ENCODE data around the gene HRH1. TPM values are rescaled to one million over a fixed set of nuclear protein-coding genes. Genes with fewer than 3 reads are reported as not detected.

Gene HRH1
- total and polyA plus RNA-seq, 11 donors, result 0.40 to 4.3 (median 1.3) TPM

DNA sequence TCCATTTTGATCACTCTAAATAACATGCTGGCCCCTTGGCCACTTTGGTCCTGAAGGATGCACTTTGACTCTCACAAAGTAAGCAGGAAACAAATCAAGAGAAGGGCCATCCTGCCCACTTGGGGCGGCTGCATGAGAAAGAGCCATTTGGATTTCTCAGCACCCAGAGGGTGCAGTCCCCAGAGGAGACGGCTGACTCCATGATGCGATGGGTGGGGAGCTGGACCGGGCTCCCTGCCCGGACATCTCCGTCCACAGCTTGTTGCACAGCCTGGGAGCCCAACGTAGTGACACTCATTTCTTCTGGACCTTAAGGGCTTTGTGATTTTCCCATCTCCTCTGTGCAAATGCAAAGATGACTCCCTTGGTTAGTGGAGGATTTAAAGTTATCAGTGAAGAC lies 4.0 kb upstream of the HRH1 start:
- Histone ChIP-seq H3K27me3 (peaks cover 0 to 20% (median 8%) of the 10 kb centered on the region in 9 donors), H3K9me3 (no peaks in the 10 kb centered on the region), H3K27ac (peak overlapping the region in 1 of 12 donors; percentile 24), H3K4me3 (no peak overlapping the region), H3K36me3 (no peaks in the 10 kb centered on the region), H3K4me1 (peaks cover 0 to 38% (median 7%) of the 10 kb centered on the region in 12 donors)
- 57 to 74% (median 72%) methylated on average over 7 of the region's 7 CpGs for WGBS, 4 donors
- intact Hi-C loops (cut with DNase I), result loop anchor here in 5 of 10 donors (5.0 to 10.0 kb wide), 2 partner anchors 57 to 185 kb away; no protein-coding TSS in a partner anchor
- TF ChIP-seq, protein P1, sequence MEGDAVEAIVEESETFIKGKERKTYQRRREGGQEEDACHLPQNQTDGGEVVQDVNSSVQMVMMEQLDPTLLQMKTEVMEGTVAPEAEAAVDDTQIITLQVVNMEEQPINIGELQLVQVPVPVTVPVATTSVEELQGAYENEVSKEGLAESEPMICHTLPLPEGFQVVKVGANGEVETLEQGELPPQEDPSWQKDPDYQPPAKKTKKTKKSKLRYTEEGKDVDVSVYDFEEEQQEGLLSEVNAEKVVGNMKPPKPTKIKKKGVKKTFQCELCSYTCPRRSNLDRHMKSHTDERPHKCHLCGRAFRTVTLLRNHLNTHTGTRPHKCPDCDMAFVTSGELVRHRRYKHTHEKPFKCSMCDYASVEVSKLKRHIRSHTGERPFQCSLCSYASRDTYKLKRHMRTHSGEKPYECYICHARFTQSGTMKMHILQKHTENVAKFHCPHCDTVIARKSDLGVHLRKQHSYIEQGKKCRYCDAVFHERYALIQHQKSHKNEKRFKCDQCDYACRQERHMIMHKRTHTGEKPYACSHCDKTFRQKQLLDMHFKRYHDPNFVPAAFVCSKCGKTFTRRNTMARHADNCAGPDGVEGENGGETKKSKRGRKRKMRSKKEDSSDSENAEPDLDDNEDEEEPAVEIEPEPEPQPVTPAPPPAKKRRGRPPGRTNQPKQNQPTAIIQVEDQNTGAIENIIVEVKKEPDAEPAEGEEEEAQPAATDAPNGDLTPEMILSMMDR (IDR thresholded peaks at IDR 0.05), result no peak
- TF ChIP-seq POLR2A (IDR thresholded peaks at IDR 0.05), result no peak
- DNase-seq, result no peak
- ATAC-seq, result peak in 2 of 4 donors; percentile 26 to 29

GRCh38 chr3:11152301-11152700 lies 2.0 kb upstream of the HRH1 start:
- H3K4me3 ChIP-seq, result no peak overlapping the region
- H3K4me1 ChIP-seq, result peaks cover 0 to 52% (median 10%) of the 10 kb centered on the region in 12 donors
- H3K36me3 ChIP-seq, result no peaks in the 10 kb centered on the region
- peak overlapping the region in 1 of 12 donors; percentile 56 for H3K27ac ChIP-seq
- TF ChIP-seq, protein P1 (IDR thresholded peaks at IDR 0.05), result no peak
- no peak for TF ChIP-seq POLR2A (IDR thresholded peaks at IDR 0.05)
- 47 to 66% (median 59%) methylated on average over 2 of the region's 2 CpGs for WGBS, 4 donors
- H3K9me3 ChIP-seq, result no peaks in the 10 kb centered on the region
- intact Hi-C loops (cut with DNase I), result loop anchor here in 5 of 10 donors (5.0 to 10.0 kb wide), 2 partner anchors 55 to 182 kb away; no protein-coding TSS in a partner anchor
- H3K27me3 ChIP-seq, result peaks cover 0 to 24% (median 10%) of the 10 kb centered on the region in 9 donors
- ATAC-seq (no peak), DNase-seq (no peak)

- Histone ChIP-seq H3K36me3 (no peaks in the 10 kb centered on the region), H3K4me1 (peaks cover 0 to 65% (median 11%) of the 10 kb centered on the region in 12 donors), H3K27ac (peak overlapping the region in 6 of 12 donors; percentile 10 to 72 (median 52)), H3K4me3 (peak overlapping the region; percentile 42 to 68 (median 55)), H3K27me3 (peaks cover 0 to 24% (median 10%) of the 10 kb centered on the region in 9 donors), H3K9me3 (no peaks in the 10 kb centered on the region)
- 3 to 4% (median 3%) methylated on average over 9 to 10 of the region's 10 CpGs for WGBS, 4 donors
- ATAC-seq (peak in 1 of 4 donors; percentile 8), DNase-seq (no peak)
- intact Hi-C loops (cut with DNase I), result loop anchor here (2.0 to 10.0 kb wide), 8 partner anchors 47 to 182 kb away; no protein-coding TSS in a partner anchor
- TF ChIP-seq POLR2A (IDR thresholded peaks at IDR 0.05), result no peak
- TF ChIP-seq, protein P1 (IDR thresholded peaks at IDR 0.05), result no peak
Observed at GRCh38 chr3:11154953-11155325, 646 bp downstream of the HRH1 start.

GRCh38 chr3:11155341-11156025 lies 1.2 kb downstream of the HRH1 start:
- H3K27me3 ChIP-seq, result peaks cover 0 to 24% (median 10%) of the 10 kb centered on the region in 9 donors
- DNase-seq (peak; percentile 59 to 79 (median 70)), ATAC-seq (peak; percentile 79 to 92 (median 88))
- H3K36me3 ChIP-seq, result no peaks in the 10 kb centered on the region
- intact Hi-C loops (cut with DNase I), result loop anchor here (2.0 to 10.0 kb wide), 8 partner anchors 47 to 182 kb away; no protein-coding TSS in a partner anchor
- H3K27ac ChIP-seq, result peak overlapping the region in 4 of 12 donors; percentile 46 to 72 (median 60)
- 4 to 6% (median 6%) methylated on average over 8 of the region's 8 CpGs for WGBS, 4 donors
- peak overlapping the region; percentile 42 to 68 (median 55) for H3K4me3 ChIP-seq
- no peak for TF ChIP-seq POLR2A (IDR thresholded peaks at IDR 0.05)
- TF ChIP-seq, protein P1 (IDR thresholded peaks at IDR 0.05), result peak; percentile 39 to 80 (median 59)
- no peaks in the 10 kb centered on the region for H3K9me3 ChIP-seq
- H3K4me1 ChIP-seq, result peaks cover 0 to 65% (median 10%) of the 10 kb centered on the region in 12 donors

Measured in heart left ventricle (tissue), 16 donors.